Astrocyte of the spinal cord (primary cell): ENCODE measurements around the gene ALG10.
"Not testable (repeated sequence)": the region's sequence is repeated elsewhere in the genome, so short reads cannot be mapped to it uniquely, and the experiment has no call there.

Experiments
- DNase-seq: peaks from one replicate; pipeline ENCODE4 v3.0.0; 2011; ENCODE audit warnings: low read depth, low spot score
- H3K4me3 ChIP-seq: 2 replicates; pipeline ENCODE4 v1.5.1; 2011; ENCODE audit warnings: low read depth, mild to moderate bottlenecking, low read length, moderate library complexity
- in situ Hi-C: cut with HindIII; loops from 2 replicates; pipeline ENCODE4 v1.10.0; 2017; ENCODE audit warnings: low sequenced_read_pairs
- TF ChIP-seq, protein P1 (sequence below): IDR thresholded peaks from 2 replicates; pipeline ENCODE4 v1.5.1; 2012; ENCODE audit warnings: low read depth, mild to moderate bottlenecking, low read length, inconsistent platforms

Gene ALG10

GRCh38 chr12:34016361-34016760 is 5.9 kb upstream of the ALG10 start:
- TF ChIP-seq, protein P1, sequence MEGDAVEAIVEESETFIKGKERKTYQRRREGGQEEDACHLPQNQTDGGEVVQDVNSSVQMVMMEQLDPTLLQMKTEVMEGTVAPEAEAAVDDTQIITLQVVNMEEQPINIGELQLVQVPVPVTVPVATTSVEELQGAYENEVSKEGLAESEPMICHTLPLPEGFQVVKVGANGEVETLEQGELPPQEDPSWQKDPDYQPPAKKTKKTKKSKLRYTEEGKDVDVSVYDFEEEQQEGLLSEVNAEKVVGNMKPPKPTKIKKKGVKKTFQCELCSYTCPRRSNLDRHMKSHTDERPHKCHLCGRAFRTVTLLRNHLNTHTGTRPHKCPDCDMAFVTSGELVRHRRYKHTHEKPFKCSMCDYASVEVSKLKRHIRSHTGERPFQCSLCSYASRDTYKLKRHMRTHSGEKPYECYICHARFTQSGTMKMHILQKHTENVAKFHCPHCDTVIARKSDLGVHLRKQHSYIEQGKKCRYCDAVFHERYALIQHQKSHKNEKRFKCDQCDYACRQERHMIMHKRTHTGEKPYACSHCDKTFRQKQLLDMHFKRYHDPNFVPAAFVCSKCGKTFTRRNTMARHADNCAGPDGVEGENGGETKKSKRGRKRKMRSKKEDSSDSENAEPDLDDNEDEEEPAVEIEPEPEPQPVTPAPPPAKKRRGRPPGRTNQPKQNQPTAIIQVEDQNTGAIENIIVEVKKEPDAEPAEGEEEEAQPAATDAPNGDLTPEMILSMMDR: no peak
- in situ Hi-C loops: no loop called here
- H3K4me3 ChIP-seq: no peak overlapping the region
- DNase-seq: no peak

- TF ChIP-seq, protein P1: no peak
- in situ Hi-C loops: no loop called here
- H3K4me3 ChIP-seq: no peak overlapping the region
- DNase-seq: no peak
Observed at GRCh38 chr12:34021071-34021470, 1.2 kb upstream of the ALG10 start.

- H3K4me3 ChIP-seq, DNase-seq, in situ Hi-C loops: not testable (repeated sequence)
Observed at GRCh38 chr12:34027661-34028060, 5.4 kb downstream of the ALG10 start.

DNA sequence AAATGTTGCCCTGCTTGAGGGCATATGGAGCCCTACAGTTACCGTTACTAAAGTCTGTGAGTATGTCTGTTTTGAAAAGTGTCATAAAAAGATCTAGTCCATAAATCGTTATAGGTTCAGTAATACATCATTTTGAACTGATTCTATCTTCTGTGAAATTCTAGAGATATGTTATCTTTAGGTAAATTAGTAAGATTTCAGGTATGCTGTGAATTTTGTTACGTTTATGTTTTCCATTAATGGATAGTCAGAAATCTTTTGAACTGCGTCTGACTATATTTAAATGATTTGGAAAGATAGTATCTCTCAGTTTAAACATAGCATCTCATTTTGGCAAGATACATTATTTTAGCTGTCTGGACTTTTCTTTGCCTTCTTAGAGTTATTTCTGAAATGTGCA is 8.3 kb downstream of the ALG10 start:
- in situ Hi-C loops: no loop called here

DNA sequence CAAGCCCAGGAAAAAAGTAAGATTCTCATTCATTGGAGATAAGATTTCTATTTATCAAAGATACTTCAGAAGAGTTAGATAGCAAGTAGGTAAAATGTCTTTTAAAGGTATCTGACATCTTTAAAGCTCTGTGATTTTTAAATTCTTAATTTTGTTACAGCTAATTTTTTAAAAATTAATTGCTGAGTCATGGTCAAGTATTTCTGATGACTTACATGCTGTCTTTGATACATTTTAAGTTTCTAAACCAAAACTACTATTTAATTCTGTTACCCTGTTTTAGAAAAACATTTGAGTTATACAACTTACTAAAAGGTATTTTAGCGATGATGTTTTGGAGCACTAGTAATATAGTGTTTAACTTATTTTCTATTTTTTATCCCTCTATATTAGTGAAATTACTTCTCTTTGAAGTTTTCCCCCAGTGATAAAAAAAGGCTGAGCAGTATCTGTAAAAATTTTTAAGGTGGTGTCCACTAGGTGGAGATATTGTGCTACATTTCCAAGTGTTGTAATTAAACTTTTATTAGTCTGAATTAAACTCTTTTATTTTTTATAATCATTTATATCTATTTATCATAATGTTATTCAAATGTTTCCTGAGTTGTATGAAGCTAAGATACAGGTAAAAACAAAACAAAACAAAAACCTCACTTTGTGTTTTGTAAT is 11.5 kb downstream of the ALG10 start:
- in situ Hi-C loops: no loop called here
- TF ChIP-seq, protein P1: peak; percentile 53
- no peak overlapping the region for H3K4me3 ChIP-seq
- peak; percentile 51 for DNase-seq

More for the DNA sequence above, 8.3 kb downstream of the ALG10 start:
- DNase-seq: no peak
- TF ChIP-seq, protein P1: no peak
- no peak overlapping the region for H3K4me3 ChIP-seq

DNA sequence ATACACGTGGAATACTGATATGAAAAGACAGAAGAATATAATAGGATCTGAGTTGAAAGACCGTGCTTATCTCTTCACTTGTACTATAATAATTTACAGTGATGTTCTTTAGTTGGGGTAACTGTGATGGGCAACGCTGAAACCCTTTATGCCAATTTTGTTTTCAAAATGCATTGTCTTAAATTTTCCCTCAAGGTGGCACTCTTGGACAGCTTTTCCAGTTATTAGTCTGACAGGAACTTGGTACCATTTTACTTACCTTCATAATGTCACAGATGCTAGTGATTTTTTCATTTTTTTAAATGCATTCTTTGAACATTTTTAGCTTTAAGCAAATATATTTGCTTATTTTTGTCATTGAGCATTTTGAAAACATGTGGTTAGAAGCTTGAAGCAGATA is 16.1 kb downstream of the ALG10 start:
- DNase-seq, H3K4me3 ChIP-seq, in situ Hi-C loops: not testable (repeated sequence)
- TF ChIP-seq, protein P1: peak; percentile 19

- no peak for DNase-seq
- H3K4me3 ChIP-seq: no peak overlapping the region
- in situ Hi-C loops: no loop called here
- TF ChIP-seq, protein P1: no peak
Observed at GRCh38 chr12:34046570-34046969, 24.3 kb downstream of the ALG10 start.

DNA sequence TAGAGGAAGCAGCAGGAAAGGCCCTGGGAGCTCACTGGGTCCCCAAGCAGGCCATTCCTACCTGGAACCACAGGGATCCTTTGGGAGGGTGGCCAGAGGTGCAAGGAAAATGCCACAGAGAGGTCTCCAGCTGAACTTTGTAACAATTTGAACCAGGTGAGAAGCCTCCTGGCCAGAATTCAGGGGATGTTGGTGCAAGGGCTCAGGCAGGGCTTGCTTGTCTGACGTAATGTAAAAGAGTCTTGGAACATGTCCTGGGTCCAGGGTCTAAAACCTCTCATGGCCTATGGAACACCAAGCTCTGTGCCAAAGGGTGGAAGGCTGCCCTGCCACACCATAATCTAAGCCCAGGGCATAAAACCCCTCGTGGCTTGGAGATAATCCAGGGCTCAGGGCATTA is 25.6 kb downstream of the ALG10 start:
- in situ Hi-C loops: not testable (repeated sequence)

More for the DNA sequence above, 25.6 kb downstream of the ALG10 start:
- not testable (repeated sequence) for DNase-seq, H3K4me3 ChIP-seq
